Urinary bladder (tissue), 4 donors: ENCODE data around the gene C1QTNF4. TPM values are rescaled to one million over a fixed set of nuclear protein-coding genes. Genes with fewer than 3 reads are reported as not detected.
A peak's percentile ranks its signal among the peaks of the same experiment; 100 is the strongest.

ENCODE experiments used
- DNase-seq: peaks from one replicate; pipeline ENCODE4 v3.0.0-alpha.2; 2015; ENCODE audit errors: extremely low spot score
- H3K27ac ChIP-seq: one replicate; pipeline ENCODE4 v1.5.1; 2013; ENCODE audit warnings: low read depth, mild to moderate bottlenecking, moderate library complexity
- H3K36me3 ChIP-seq: one replicate; pipeline ENCODE4 v1.6.1; 2013; ENCODE audit warnings: mild to moderate bottlenecking, moderate library complexity; ENCODE audit not compliant: insufficient read depth
- H3K4me1 ChIP-seq: one replicate; pipeline ENCODE4 v1.6.1; 2013; ENCODE audit warnings: mild to moderate bottlenecking, moderate library complexity; ENCODE audit not compliant: insufficient read depth
- H3K4me3 ChIP-seq: one replicate; pipeline ENCODE4 v1.5.1; 2013; ENCODE audit warnings: low read depth, low read length
- WGBS: extraction: QIAGEN DNeasy Blood & Tissue Kit; methylation state at CpG from one replicate; pipeline ENCODE4 v1.1.7; 2013; 5-methylcytosine and 5-hydroxymethylcytosine counted together
- polyA plus RNA-seq: library from polyadenylated mRNA; stranded (reverse); fragments of 200-250 nt; gene quantifications from one replicate; pipeline ENCODE4 v1.2.3, GENCODE V29; 2013
- total RNA-seq: library from RNA; depleted of rRNA; stranded (reverse); fragments of >200 nt; gene quantifications from one replicate; pipeline ENCODE4 v1.2.3, GENCODE V29; 2014
- donor health status: healthy with polysubstance abuse.
- donor health status: healthy.

C1QTNF4 gene
- total and polyA plus RNA-seq, 2 donors = 3.5 to 7.1 TPM

GRCh38 chr11:47609675-47610074 lies 15.5 kb upstream of the C1QTNF4 start:
- DNase-seq = no peak
- H3K4me3 ChIP-seq = no peak overlapping the region
- peaks cover 2% of the 10 kb centered on the region for H3K36me3 ChIP-seq
- no peaks in the 10 kb centered on the region for H3K4me1 ChIP-seq
- H3K27ac ChIP-seq = no peak overlapping the region
- WGBS = 87% methylated on average over 3 of the region's 3 CpGs

DNA sequence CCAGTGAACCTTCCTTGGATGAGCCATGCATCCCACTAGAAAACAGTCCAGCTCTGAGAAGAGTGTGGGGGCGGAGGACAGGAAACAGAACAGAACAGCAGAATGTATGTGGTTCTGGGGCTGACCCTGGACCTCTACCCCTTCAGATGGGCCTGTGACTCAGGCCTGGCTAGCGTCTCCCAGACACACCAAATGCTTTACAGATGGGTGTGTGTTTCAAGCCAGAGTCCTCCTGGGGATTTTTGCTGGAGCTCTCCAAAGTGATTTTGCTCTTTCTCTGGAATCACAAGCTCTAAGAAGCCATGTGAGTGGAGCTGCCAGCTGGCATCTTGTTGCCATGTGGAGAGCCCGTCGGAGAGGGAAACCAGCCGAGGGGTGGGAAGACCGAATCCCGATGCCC lies 13.2 kb upstream of the C1QTNF4 start:
- 67% methylated on average over 7 of the region's 7 CpGs for WGBS
- Histone ChIP-seq H3K36me3 (peaks cover 2% of the 10 kb centered on the region), H3K4me1 (no peaks in the 10 kb centered on the region), H3K4me3 (no peak overlapping the region), H3K27ac (no peak overlapping the region)
- DNase-seq = no peak

GRCh38 chr11:47606731-47607130 lies 12.5 kb upstream of the C1QTNF4 start:
- no peaks in the 10 kb centered on the region for H3K4me1 ChIP-seq
- DNase-seq = no peak
- WGBS = 52% methylated on average over 5 of the region's 5 CpGs
- H3K4me3 ChIP-seq = no peak overlapping the region
- H3K27ac ChIP-seq = no peak overlapping the region
- H3K36me3 ChIP-seq = peaks cover 2% of the 10 kb centered on the region

GRCh38 chr11:47605921-47606320 lies 11.7 kb upstream of the C1QTNF4 start:
- Histone ChIP-seq H3K4me1 (no peaks in the 10 kb centered on the region), H3K4me3 (no peak overlapping the region), H3K36me3 (peaks cover 2% of the 10 kb centered on the region), H3K27ac (no peak overlapping the region)
- no peak for DNase-seq
- WGBS = 55% methylated on average over 3 of the region's 3 CpGs

DNA sequence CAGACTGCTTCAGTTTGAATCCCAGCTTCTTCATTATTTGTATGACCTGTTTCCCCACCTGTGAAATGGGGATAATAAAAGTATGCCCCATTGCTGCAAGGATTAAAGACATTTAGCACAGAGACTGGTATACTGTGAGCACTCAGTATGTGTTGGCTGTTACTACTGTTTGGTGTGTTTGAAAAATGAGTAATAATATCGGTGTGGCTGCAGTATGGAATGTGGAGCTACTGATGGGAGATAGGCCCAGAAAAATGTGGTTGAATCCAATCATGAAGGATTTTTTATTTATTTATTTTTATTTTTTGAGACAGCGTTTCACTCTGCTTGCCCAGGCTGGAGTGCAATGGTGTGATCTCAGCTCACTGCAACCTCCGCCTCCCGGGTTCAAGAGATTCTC lies 9.1 kb upstream of the C1QTNF4 start:
- no peak for DNase-seq
- Histone ChIP-seq H3K4me1 (no peaks in the 10 kb centered on the region), H3K4me3 (no peak overlapping the region), H3K36me3 (no peaks in the 10 kb centered on the region), H3K27ac (no peak overlapping the region)
- 88% methylated on average over 4 of the region's 4 CpGs for WGBS

DNA sequence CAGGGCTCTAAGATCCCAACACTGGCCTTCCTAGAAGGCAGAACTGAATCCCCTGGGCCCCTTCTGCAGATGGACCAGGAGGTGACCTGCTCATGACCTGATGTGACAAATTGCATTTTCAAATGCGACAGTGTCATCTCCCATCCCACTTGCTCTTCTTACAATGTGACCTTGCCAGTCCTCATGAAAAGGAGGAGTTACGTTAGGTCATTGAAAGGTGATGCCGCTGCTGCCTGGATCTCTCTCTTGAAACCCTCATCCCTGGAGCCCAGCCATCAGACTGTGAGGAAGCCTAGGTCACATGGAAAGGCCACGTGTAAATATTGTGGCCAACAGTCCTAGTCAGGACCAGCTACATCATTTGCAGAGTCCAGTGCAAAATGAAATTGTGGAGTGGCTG lies 5.7 kb upstream of the C1QTNF4 start:
- Histone ChIP-seq H3K27ac (no peak overlapping the region), H3K36me3 (no peaks in the 10 kb centered on the region), H3K4me1 (no peaks in the 10 kb centered on the region), H3K4me3 (no peak overlapping the region)
- no peak for DNase-seq
- WGBS = 72% methylated on average over 4 of the region's 4 CpGs

- no peak overlapping the region for H3K27ac ChIP-seq
- H3K4me3 ChIP-seq = no peak overlapping the region
- WGBS = 98% methylated on average over 1 of the region's 1 CpG
- H3K36me3 ChIP-seq = no peaks in the 10 kb centered on the region
- no peaks in the 10 kb centered on the region for H3K4me1 ChIP-seq
- DNase-seq = no peak
These were observed 1.8 kb upstream of the C1QTNF4 start for GRCh38 chr11:47595967-47596366.

DNA sequence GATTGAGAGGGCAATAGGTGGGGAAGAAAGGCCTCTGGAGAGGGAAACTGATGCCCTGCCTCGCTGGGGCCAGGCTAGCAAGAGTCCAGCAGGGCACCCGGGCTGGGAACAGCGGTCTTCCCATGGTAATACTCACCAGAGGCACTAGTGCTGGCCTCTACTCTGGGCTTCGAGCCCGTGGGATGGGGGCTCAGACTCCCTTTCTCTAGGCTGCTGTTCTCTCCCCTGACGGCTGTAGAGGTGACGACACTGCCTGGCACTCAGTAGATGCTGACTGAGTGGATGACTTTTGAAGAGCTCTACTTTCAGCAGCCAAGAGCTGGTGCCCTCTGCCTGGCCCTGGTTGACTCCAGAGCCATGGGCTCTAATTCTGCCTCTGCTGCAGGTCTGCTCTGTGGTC lies 818 bp upstream of the C1QTNF4 start:
- Histone ChIP-seq H3K36me3 (no peaks in the 10 kb centered on the region), H3K27ac (no peak overlapping the region), H3K4me1 (no peaks in the 10 kb centered on the region), H3K4me3 (no peak overlapping the region)
- DNase-seq = no peak
- 63% methylated on average over 7 of the region's 7 CpGs for WGBS

- no peak overlapping the region for H3K27ac ChIP-seq
- no peak for DNase-seq
- WGBS = 13% methylated on average over 6 of the region's 6 CpGs
- H3K4me3 ChIP-seq = no peak overlapping the region
- H3K36me3 ChIP-seq = no peaks in the 10 kb centered on the region
- H3K4me1 ChIP-seq = no peaks in the 10 kb centered on the region
These were observed 698 bp downstream of the C1QTNF4 start for GRCh38 chr11:47593492-47593933.

GRCh38 chr11:47592970-47593369 lies 1.2 kb downstream of the C1QTNF4 start:
- WGBS = 75% methylated on average over 2 of the region's 2 CpGs

GRCh38 chr11:47592251-47592650 lies 2.0 kb downstream of the C1QTNF4 start:
- WGBS = 59% methylated on average over 4 of the region's 4 CpGs
- Histone ChIP-seq H3K36me3 (no peaks in the 10 kb centered on the region), H3K27ac (no peak overlapping the region), H3K4me1 (no peaks in the 10 kb centered on the region), H3K4me3 (no peak overlapping the region)
- DNase-seq = no peak

More at GRCh38 chr11:47592970-47593369, 1.2 kb downstream of the C1QTNF4 start:
- Histone ChIP-seq H3K4me3 (no peak overlapping the region), H3K4me1 (no peaks in the 10 kb centered on the region), H3K27ac (no peak overlapping the region), H3K36me3 (no peaks in the 10 kb centered on the region)
- DNase-seq = no peak

DNA sequence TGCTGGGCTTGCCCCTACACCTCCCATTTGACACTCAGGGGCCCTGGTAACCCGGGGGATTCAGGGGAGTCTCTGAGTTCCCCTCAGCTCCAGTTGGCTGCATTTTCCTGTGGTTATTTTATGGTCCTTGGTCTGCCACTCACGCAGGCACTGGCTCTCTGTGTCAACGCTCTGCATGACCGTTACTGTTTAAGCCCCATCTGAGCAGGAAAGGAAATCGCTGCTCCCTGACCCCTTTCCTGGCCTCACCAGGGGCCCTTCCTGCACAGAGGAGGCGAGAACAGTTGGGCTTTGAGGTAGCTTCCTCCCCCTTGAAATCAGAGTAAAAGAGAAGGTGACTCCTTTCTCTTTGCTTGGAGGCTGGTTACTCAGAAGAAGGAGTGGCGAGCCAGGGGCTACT lies 2.4 kb downstream of the C1QTNF4 start:
- Histone ChIP-seq H3K36me3 (no peaks in the 10 kb centered on the region), H3K4me1 (no peaks in the 10 kb centered on the region), H3K4me3 (no peak overlapping the region), H3K27ac (no peak overlapping the region)
- DNase-seq = no peak
- WGBS = 55% methylated on average over 7 of the region's 7 CpGs

GRCh38 chr11:47589977-47590861 lies 4.0 kb downstream of the C1QTNF4 start:
- no peaks in the 10 kb centered on the region for H3K36me3 ChIP-seq
- peak overlapping the region; percentile 35 for H3K4me3 ChIP-seq
- DNase-seq = no peak
- no peak overlapping the region for H3K27ac ChIP-seq
- H3K4me1 ChIP-seq = no peaks in the 10 kb centered on the region
- WGBS = 32% methylated on average over 122 of the region's 122 CpGs

DNA sequence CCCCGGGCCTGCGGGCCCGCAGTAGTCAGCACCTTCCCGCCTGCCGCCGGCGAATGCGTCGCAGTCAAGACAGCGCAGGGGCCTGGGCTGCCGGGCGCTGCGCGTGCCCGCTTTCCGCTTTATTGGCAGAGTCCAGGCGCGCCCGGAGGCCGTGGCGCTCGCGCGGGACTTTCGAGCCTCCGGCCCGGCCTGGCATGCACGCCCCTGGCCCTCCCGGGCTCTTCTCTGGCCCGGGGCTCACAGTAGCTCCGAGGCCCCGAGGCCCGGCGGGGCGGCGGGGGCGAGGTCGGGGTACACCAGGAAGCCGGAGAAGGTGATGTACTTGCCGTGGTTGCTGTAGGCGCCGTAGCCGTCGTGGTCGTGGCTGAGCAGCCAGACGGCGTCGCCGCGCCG lies 4.6 kb downstream of the C1QTNF4 start:
- no peaks in the 10 kb centered on the region for H3K36me3 ChIP-seq
- DNase-seq = no peak
- WGBS = 28% methylated on average over 51 of the region's 51 CpGs
- no peaks in the 10 kb centered on the region for H3K4me1 ChIP-seq
- no peak overlapping the region for H3K27ac ChIP-seq
- H3K4me3 ChIP-seq = peak overlapping the region; percentile 35
